ENCODE measurements around the gene PRSS36.
A peak's percentile ranks its signal among the peaks of the same experiment; 100 is the strongest.

PRSS36 gene

GRCh38 chr16:31120129-31120528, 29.7 kb downstream of the PRSS36 start (continued):
- TF ChIP-seq ZNF626 (tag by site-specific recombination; IDR thresholded peaks at IDR 0.05), result no peak

GRCh38 chr16:31118223-31119155, 31.4 kb downstream of the PRSS36 start:
- Histone ChIP-seq H3K27ac (ENCODE audit: extremely low read depth, low read depth, low read length) (peak overlapping the region; percentile 57), H3K4me1 (ENCODE audit: control insufficient read depth, insufficient read depth, low read length) (peaks cover 4% of the 10 kb centered on the region; the same call in 1 of the 2 replicates), H3K36me3 (ENCODE audit: control insufficient read depth in 2 of 2, insufficient read depth in 1 of 2, low read length in 2 of 2) (peaks cover 31 to 42% of the 10 kb centered on the region in 2 experiments), H3K9me3 (ENCODE audit: control insufficient read depth, insufficient read depth, low read depth, low read length) (no peaks in the 10 kb centered on the region), H3K4me3 (ENCODE audit: low read depth, low read length) (peak overlapping the region; percentile 75)
- CTCF ChIA-PET, result interaction anchor here (0.5 to 2.9 kb wide), 6 partner anchors 24 to 217 kb away, joined by 3 to 24 read pairs (median 3); partner anchors contain the start of gene HSD3B7
- TF ChIP-seq PRDM1 (tag by site-specific recombination; IDR thresholded peaks at IDR 0.05) (peak; percentile 38), ZNF560 (tag by site-specific recombination; IDR thresholded peaks at IDR 0.05; ENCODE audit: borderline replicate concordance) (no peak)
- POLR2A ChIA-PET, result interaction anchor here (0.8 to 2.1 kb wide), 29 partner anchors 7 to 756 kb away, joined by 3 to 104 read pairs (median 5); partner anchors contain the start of genes FUS, ORAI3, PRSS8 and STX4

- Histone ChIP-seq H3K9me3 (ENCODE audit: control insufficient read depth, insufficient read depth, low read depth, low read length) (no peaks in the 10 kb centered on the region), H3K36me3 (ENCODE audit: control insufficient read depth in 2 of 2, insufficient read depth in 1 of 2, low read length in 2 of 2) (peaks cover 29 to 49% of the 10 kb centered on the region in 2 experiments), H3K27ac (ENCODE audit: extremely low read depth, low read depth, low read length) (peak within 1 kb of the TSS; percentile 57), H3K4me3 (ENCODE audit: low read depth, low read length) (peak within 1 kb of the TSS; percentile 75), H3K4me1 (ENCODE audit: control insufficient read depth, insufficient read depth, low read length) (peaks cover 4% of the 10 kb centered on the region; the same call in 1 of the 2 replicates)
- ChIA-PET POLR2A (interaction anchor here (0.7 to 2.1 kb wide), 41 partner anchors 8 to 757 kb away, joined by 3 to 104 read pairs (median 4); partner anchors contain the start of genes FUS, ORAI3, PRSS53 and PRSS8), CTCF (interaction anchor here (0.6 to 2.9 kb wide), 5 partner anchors 25 to 261 kb away, joined by 3 to 24 read pairs (median 3); partner anchors contain the start of gene HSD3B7)
- TF ChIP-seq ZNF266 (tag by site-specific recombination; IDR thresholded peaks at IDR 0.05; ENCODE audit: low read depth), result peak; percentile 0; the same call in 1 of the 2 replicates
- TF ChIP-seq INSM2 (tag by site-specific recombination; IDR thresholded peaks at IDR 0.05), result no peak
- peak; percentile 37; the same call in 1 of the 2 replicates for TF ChIP-seq KLF16 (tag by site-specific recombination; IDR thresholded peaks at IDR 0.05)
- peak; percentile 84 for TF ChIP-seq ZEB2 (tag by site-specific recombination; IDR thresholded peaks at IDR 0.05)
- no peak for TF ChIP-seq GFI1B (tag by site-specific recombination; IDR thresholded peaks at IDR 0.05)
- peak; percentile 53; the same call in 1 of the 2 replicates for TF ChIP-seq ZSCAN30 (tag by site-specific recombination; IDR thresholded peaks at IDR 0.05)
- TF ChIP-seq KLF10 (tag by site-specific recombination; IDR thresholded peaks at IDR 0.05), result peak; percentile 60; the same call in 1 of the 2 replicates
- TF ChIP-seq FEZF1 (tag by site-specific recombination; IDR thresholded peaks at IDR 0.05), result no peak
- TF ChIP-seq YY2 (tag by site-specific recombination; IDR thresholded peaks at IDR 0.05), result peak; percentile 96
- no peak for TF ChIP-seq ZSCAN23 (tag by site-specific recombination; IDR thresholded peaks at IDR 0.05)
- no peak for TF ChIP-seq HIC1 (tag by site-specific recombination; IDR thresholded peaks at IDR 0.05)
- TF ChIP-seq MYNN (tag by site-specific recombination; IDR thresholded peaks at IDR 0.05; ENCODE audit: borderline replicate concordance), result no peak
- TF ChIP-seq SP7 (tag by site-specific recombination; IDR thresholded peaks at IDR 0.05), result no peak
- no peak for TF ChIP-seq ZNF747 (tag by site-specific recombination; IDR thresholded peaks at IDR 0.05)
- peak; percentile 64 for TF ChIP-seq KLF8 (tag by site-specific recombination; IDR thresholded peaks at IDR 0.05)
- TF ChIP-seq SP2 (tag by site-specific recombination; IDR thresholded peaks at IDR 0.05), result peak; percentile 93
- TF ChIP-seq SCRT1 (tag by site-specific recombination; IDR thresholded peaks at IDR 0.05; ENCODE audit: borderline replicate concordance), result peak; percentile 59; the same call in 1 of the 2 replicates
- peak; percentile 32; the same call in 1 of the 2 replicates for TF ChIP-seq GLIS1 (tag by site-specific recombination; IDR thresholded peaks at IDR 0.05)
- peak; percentile 74 for TF ChIP-seq EGR2 (tag by site-specific recombination; IDR thresholded peaks at IDR 0.05; ENCODE audit: low read depth)
- TF ChIP-seq ZNF18 (tag by site-specific recombination; IDR thresholded peaks at IDR 0.05), result peak; percentile 52; the same call in 1 of the 2 replicates
Measured at GRCh38 chr16:31117384-31118222, 32.3 kb downstream of the PRSS36 start, which contains the start of gene KAT8. TSS of gene KAT8 (plus strand) at chr16:31117664. CDS start at chr16:31117682, 18 bp downstream.
